Measurements from ENCODE around the gene RCE1.

DNA sequence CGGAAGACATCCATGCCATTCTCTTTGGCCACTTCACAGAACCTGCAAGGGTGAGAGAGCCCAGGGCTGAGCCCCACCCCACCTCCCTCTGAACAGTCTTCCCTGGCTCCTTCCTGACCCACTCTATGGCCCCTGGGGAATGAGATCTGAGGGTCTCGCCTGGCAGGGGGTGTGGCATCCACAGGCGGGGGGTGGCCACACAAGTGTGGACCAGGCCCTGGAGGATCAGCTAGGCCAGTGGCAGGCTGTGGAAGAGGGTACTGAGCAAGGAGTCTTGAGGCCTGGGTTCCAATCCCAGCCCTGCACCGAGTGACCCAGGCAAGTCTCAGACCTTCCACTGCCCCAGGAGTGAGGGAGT lies 8.0 kb downstream of the RCE1 start:
- TF ChIP-seq, protein P1, sequence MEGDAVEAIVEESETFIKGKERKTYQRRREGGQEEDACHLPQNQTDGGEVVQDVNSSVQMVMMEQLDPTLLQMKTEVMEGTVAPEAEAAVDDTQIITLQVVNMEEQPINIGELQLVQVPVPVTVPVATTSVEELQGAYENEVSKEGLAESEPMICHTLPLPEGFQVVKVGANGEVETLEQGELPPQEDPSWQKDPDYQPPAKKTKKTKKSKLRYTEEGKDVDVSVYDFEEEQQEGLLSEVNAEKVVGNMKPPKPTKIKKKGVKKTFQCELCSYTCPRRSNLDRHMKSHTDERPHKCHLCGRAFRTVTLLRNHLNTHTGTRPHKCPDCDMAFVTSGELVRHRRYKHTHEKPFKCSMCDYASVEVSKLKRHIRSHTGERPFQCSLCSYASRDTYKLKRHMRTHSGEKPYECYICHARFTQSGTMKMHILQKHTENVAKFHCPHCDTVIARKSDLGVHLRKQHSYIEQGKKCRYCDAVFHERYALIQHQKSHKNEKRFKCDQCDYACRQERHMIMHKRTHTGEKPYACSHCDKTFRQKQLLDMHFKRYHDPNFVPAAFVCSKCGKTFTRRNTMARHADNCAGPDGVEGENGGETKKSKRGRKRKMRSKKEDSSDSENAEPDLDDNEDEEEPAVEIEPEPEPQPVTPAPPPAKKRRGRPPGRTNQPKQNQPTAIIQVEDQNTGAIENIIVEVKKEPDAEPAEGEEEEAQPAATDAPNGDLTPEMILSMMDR (IDR thresholded peaks at IDR 0.05) = no peak
- no peak for TF ChIP-seq EP300 (IDR thresholded peaks at IDR 0.05)
- no peak for TF ChIP-seq POLR2A (IDR thresholded peaks at IDR 0.05)
- TF ChIP-seq POLR2AphosphoS5 (IDR thresholded peaks at IDR 0.05) = no peak

All from suprapubic skin (tissue), 4 donors.